Body of pancreas (tissue), 4 donors: ENCODE measurements around the gene SERPINA10. TPM values are rescaled to one million over a fixed set of nuclear protein-coding genes. Genes with fewer than 3 reads are reported as not detected.
A peak's percentile ranks its signal among the peaks of the same experiment; 100 is the strongest.
"Not testable (repeated sequence)": the region's sequence is repeated elsewhere in the genome, so short reads cannot be mapped to it uniquely, and the experiment has no call there.

Source experiments
- ATAC-seq: fragments of 150-250 bp; one replicate; pipeline ENCODE4 v1.9.1; 2016
- DNase-seq, 4 donors: peaks; one replicate each; pipeline ENCODE4 v3.0.0-alpha.2; 2019
- H3K27ac ChIP-seq, 4 donors: fragments of 200-600 bp; sonication (generic); 1 replicate in 3 of 4; 2 replicates in 1 of 4; pipeline versions ENCODE4 v1.5.1 to v1.6.1; 2016 to 2019; ENCODE audit warnings: mild to moderate bottlenecking in 1 of 4, mixed read lengths in 1 of 4, moderate library complexity in 1 of 4
- H3K27me3 ChIP-seq, 2 donors: fragments of 200-600 bp; sonication (generic); one replicate each; pipeline ENCODE4 v1.6.0; 2016; ENCODE audit warnings: mild to moderate bottlenecking in 1 of 2
- H3K36me3 ChIP-seq, 2 donors: fragments of 200-600 bp; sonication (generic); replicated peaks in 1 of 2; 2 replicates each; pipeline ENCODE4 v1.5.1; 2016; ENCODE audit warnings: low read depth in 2 of 2; ENCODE audit not compliant: insufficient read depth in 1 of 2
- H3K4me1 ChIP-seq: fragments of 200-600 bp; sonication (generic); one replicate; pipeline ENCODE4 v1.6.0; 2016
- H3K4me3 ChIP-seq, 2 donors: fragments of 200-600 bp; sonication (generic); 1 replicate in 1 of 2; 2 replicates in 1 of 2; pipeline ENCODE4 v1.5.1; 2016 to 2019
- H3K9me3 ChIP-seq, 3 donors: fragments of 200-600 bp; sonication (generic); 1 replicate in 2 of 3; 2 replicates in 1 of 3; pipeline ENCODE4 v1.5.1; 2016
- POLR2A ChIP-seq, 3 donors: fragments of 450-650 bp; IDR thresholded peaks; one replicate each; pipeline ENCODE4 v1.6.1; 2016; ENCODE audit warnings: antibody characterized with exemption in 3 of 3, mild to moderate bottlenecking in 2 of 3
- WGBS, 2 donors: methylation state at CpG; one replicate each; pipeline ENCODE4 v1.1.5; 2017; 5-methylcytosine and 5-hydroxymethylcytosine counted together
- intact Hi-C: fragments of 100-400 bp; cut with DNase I; formaldehyde crosslinking; loops from one replicate; pipeline ENCODE4 v1.15.1; 2023
- total RNA-seq, 2 donors: library from RNA; depleted of rRNA; stranded (reverse); fragments of >200 nt; gene quantifications; one replicate each; pipeline ENCODE4 v1.1.0, GENCODE V29; 2016
- TF ChIP-seq, protein P1 (sequence below), 7 experiments: fragments of 450-650 bp in 4 of 7; fragments of 200-600 bp in 3 of 7; sonication (generic) in 3 of 7; IDR thresholded peaks; one replicate each; pipeline ENCODE4 v1.5.1; 2016 to 2019; ENCODE audit warnings: antibody characterized with exemption in 7 of 7

The SERPINA10 gene
- total RNA-seq, 2 donors from 2014 or later: 3.0 TPM; not detected in 1

DNA sequence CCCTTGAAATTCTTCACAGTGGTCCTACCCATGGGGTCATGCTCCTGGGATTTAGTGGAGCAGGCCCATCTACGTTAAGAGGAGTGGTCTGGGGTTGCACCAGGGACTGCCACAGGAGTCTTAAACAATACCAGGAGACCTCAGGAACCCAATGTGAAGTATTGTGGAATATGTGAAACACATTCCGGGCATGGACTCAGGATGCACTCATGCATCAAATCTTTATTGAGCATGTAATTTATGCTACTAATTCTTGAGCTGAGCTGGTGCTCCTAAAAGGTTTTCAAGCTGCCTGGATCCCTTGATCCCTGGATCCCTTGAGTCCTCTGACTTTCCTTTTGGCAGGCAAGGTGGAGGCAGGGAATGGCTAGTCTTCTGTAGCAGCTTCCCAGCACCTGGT, 8.8 kb downstream of the SERPINA10 start:
- no peaks in the 10 kb centered on the region for H3K4me1 ChIP-seq
- ATAC-seq (no peak), DNase-seq (no peak)
- no peak overlapping the region for H3K4me3 ChIP-seq
- 63 to 81% methylated on average over 2 of the region's 2 CpGs for WGBS, 2 donors
- no peak overlapping the region for H3K27ac ChIP-seq
- no peak for TF ChIP-seq POLR2A (IDR thresholded peaks at IDR 0.05)
- TF ChIP-seq, protein P1, sequence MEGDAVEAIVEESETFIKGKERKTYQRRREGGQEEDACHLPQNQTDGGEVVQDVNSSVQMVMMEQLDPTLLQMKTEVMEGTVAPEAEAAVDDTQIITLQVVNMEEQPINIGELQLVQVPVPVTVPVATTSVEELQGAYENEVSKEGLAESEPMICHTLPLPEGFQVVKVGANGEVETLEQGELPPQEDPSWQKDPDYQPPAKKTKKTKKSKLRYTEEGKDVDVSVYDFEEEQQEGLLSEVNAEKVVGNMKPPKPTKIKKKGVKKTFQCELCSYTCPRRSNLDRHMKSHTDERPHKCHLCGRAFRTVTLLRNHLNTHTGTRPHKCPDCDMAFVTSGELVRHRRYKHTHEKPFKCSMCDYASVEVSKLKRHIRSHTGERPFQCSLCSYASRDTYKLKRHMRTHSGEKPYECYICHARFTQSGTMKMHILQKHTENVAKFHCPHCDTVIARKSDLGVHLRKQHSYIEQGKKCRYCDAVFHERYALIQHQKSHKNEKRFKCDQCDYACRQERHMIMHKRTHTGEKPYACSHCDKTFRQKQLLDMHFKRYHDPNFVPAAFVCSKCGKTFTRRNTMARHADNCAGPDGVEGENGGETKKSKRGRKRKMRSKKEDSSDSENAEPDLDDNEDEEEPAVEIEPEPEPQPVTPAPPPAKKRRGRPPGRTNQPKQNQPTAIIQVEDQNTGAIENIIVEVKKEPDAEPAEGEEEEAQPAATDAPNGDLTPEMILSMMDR (IDR thresholded peaks at IDR 0.05): no peak
- no peaks in the 10 kb centered on the region for H3K27me3 ChIP-seq
- intact Hi-C loops: no loop called here
- no peaks in the 10 kb centered on the region for H3K36me3 ChIP-seq
- no peaks in the 10 kb centered on the region for H3K9me3 ChIP-seq

DNA sequence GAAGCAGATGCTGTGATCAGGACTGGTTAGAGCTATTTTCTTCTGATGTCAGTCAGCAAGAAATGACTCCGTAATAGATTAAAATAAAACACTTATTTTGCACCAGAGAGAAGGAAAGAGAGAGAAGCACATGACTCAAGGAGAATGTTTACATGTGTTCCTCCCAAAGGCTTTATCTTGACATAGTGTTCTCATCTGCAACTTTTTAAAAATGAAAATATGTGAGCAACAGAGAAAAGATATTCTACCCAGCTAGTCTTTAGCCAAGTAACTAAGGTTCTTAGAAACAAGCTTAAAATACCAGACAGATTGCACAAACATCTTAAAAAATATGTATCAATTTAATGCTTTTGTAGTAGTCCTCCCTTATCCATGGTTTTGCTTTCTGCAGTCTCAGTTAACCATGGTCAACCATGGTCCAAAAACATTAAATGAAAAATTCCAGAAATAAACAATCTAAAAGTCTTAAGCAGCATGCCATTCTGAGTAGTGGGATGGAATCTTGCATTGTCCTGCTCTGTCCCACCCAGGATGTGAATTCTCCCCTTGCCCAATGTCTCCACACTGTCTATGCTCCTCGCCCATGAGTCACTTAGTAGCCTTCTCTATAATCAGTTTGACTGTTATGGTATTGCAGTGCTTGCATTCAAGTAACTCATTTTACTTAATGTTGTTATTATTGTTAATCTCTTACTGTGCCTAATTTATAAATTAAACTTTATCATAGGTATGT, 9.9 kb downstream of the SERPINA10 start:
- Histone ChIP-seq H3K27me3 (no peaks in the 10 kb centered on the region), H3K9me3 (no peaks in the 10 kb centered on the region), H3K4me3 (no peak overlapping the region), H3K36me3 (no peaks in the 10 kb centered on the region), H3K27ac (no peak overlapping the region), H3K4me1 (no peaks in the 10 kb centered on the region)
- intact Hi-C loops: no loop called here
- TF ChIP-seq, protein P1 (IDR thresholded peaks at IDR 0.05): no peak
- no peak for TF ChIP-seq POLR2A (IDR thresholded peaks at IDR 0.05)
- DNase-seq (no peak), ATAC-seq (no peak)
- WGBS, 2 donors: 81 to 97% methylated on average over 2 of the region's 2 CpGs

DNA sequence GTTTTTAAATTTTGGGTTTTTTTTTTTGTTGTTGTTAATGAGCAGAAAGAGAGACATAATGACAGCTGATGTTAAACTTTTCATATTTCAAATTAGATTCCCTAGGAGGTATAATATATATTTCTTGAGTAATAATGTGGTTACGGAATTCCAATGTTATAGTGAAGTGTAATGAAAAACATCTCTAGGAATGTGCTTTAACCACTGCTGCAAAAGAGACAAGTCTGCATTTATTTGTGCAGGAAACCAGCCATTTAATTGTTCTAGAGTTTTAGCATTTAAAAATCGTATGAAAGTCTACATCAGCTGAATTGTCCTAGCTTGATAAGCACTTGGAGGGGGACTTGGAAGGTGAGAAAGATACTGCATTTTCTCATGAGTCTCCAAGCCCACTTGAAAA, 14.3 kb downstream of the SERPINA10 start:
- ATAC-seq (no peak), DNase-seq (no peak)
- Histone ChIP-seq H3K4me1 (no peaks in the 10 kb centered on the region), H3K9me3 (no peaks in the 10 kb centered on the region), H3K27ac (no peak overlapping the region), H3K4me3 (no peak overlapping the region), H3K36me3 (no peaks in the 10 kb centered on the region), H3K27me3 (no peaks in the 10 kb centered on the region)
- 72 to 79% methylated on average over 2 of the region's 2 CpGs for WGBS, 2 donors
- TF ChIP-seq, protein P1 (IDR thresholded peaks at IDR 0.05): no peak
- TF ChIP-seq POLR2A (IDR thresholded peaks at IDR 0.05): no peak
- intact Hi-C loops: no loop called here

- H3K4me3 ChIP-seq, H3K9me3 ChIP-seq, H3K27me3 ChIP-seq, H3K36me3 ChIP-seq, H3K4me1 ChIP-seq, ATAC-seq, H3K27ac ChIP-seq, intact Hi-C loops: not testable (repeated sequence)
- 81 to 86% methylated on average over 11 of the region's 11 CpGs for WGBS, 2 donors
- DNase-seq: peak in 2 of 4 donors; percentile 26 to 48
These were observed 16.0 kb downstream of the SERPINA10 start for GRCh38 chr14:94276898-94277561.

DNA sequence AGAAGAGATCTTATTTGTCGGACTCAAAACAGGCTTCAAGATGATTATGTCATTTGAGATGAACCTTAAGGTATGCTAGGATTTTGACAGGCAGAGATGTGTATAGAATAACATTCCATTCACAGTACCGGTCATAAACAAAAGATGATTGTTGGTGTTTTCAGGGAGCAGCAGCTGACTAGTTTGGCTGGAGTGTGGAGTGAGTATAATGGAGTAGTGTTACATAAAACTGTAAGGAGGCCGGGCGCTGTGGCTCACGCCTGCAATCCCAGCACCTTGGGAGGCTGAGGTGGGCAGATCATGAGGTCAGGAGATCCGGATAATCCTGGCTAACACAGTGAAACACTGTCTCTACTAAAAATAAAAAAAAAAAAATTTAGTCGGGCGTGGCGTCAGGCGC, 23.9 kb downstream of the SERPINA10 start:
- Histone ChIP-seq H3K36me3 (no peaks in the 10 kb centered on the region), H3K4me3 (no peak overlapping the region), H3K27ac (no peak overlapping the region), H3K9me3 (no peaks in the 10 kb centered on the region), H3K4me1 (no peaks in the 10 kb centered on the region), H3K27me3 (no peaks in the 10 kb centered on the region)
- TF ChIP-seq POLR2A (IDR thresholded peaks at IDR 0.05): no peak
- TF ChIP-seq, protein P1 (IDR thresholded peaks at IDR 0.05): no peak
- 50 to 55% methylated on average over 10 of the region's 10 CpGs for WGBS, 2 donors
- intact Hi-C loops: no loop called here
- DNase-seq: no peak
- ATAC-seq: no peak

DNA sequence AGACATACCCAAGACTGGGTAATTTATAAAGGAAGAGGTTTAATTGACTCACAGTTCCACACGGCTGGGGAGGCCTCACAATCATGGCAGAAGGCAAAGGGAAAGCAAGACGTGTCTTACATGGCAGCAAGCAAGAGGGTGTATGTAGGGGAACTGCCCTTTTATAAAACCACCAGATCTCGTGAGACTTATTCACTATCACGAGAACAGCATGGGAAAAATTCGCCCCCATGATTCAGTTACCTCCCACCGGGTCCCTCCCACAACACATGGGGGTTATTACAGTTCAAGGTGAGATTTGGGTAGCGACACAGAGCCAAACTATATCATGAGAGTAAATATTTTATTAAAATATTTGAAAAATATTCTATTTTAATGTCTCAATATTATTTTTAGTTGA, 24.5 kb downstream of the SERPINA10 start:
- WGBS, 2 donors: 74 to 78% methylated on average over 7 of the region's 7 CpGs
- ATAC-seq, H3K36me3 ChIP-seq, H3K27me3 ChIP-seq, H3K27ac ChIP-seq, H3K4me3 ChIP-seq, H3K9me3 ChIP-seq, DNase-seq, H3K4me1 ChIP-seq, intact Hi-C loops: not testable (repeated sequence)
